RWPE2 (cell line): Measurements from ENCODE around the gene SUCLG2.
A peak's percentile ranks its signal among the peaks of the same experiment; 100 is the strongest.

Experiments used
- ATAC-seq: fragments of 200-7000 bp; cut with Tn5 transposase; 3 replicates; pipeline ENCODE4 v1.9.1; 2021; ENCODE audit warnings: low read depth
- DNase-seq: peaks from one replicate; pipeline ENCODE4 v3.0.0-alpha.2; 2020; ENCODE audit warnings: low spot score
- H3K27ac ChIP-seq: fragments of 450-650 bp; 2 replicates; pipeline ENCODE4 v1.5.1; 2017; ENCODE audit warnings: mild to moderate bottlenecking; ENCODE audit not compliant: poor library complexity, severe bottlenecking
- H3K27me3 ChIP-seq: fragments of 250-450 bp; sonication (Bioruptor Pico); 2 replicates; pipeline ENCODE4 v1.5.1; 2021; ENCODE audit warnings: mild to moderate bottlenecking, moderate library complexity; ENCODE audit not compliant: insufficient read depth, poor library complexity, severe bottlenecking
- H3K36me3 ChIP-seq: fragments of 250-450 bp; sonication (Bioruptor Pico); 2 replicates; pipeline ENCODE4 v1.5.1; 2020; ENCODE audit warnings: low read depth, mild to moderate bottlenecking, moderate library complexity
- H3K4me1 ChIP-seq: fragments of 250-450 bp; sonication (Bioruptor Pico); 2 replicates; pipeline ENCODE4 v1.5.1; 2021; ENCODE audit warnings: mild to moderate bottlenecking, moderate library complexity; ENCODE audit not compliant: insufficient read depth, poor library complexity, severe bottlenecking
- H3K4me3 ChIP-seq: fragments of 250-450 bp; sonication (Bioruptor Pico); 2 replicates; pipeline ENCODE4 v1.5.1; 2021; ENCODE audit warnings: mild to moderate bottlenecking, moderate library complexity; ENCODE audit not compliant: severe bottlenecking
- H3K9me3 ChIP-seq: fragments of 250-450 bp; sonication (Bioruptor Pico); 2 replicates; pipeline ENCODE4 v1.5.1; 2021; ENCODE audit warnings: mild to moderate bottlenecking, moderate library complexity; ENCODE audit not compliant: severe bottlenecking
- TF ChIP-seq, protein P1 (sequence below): fragments of 450-650 bp; IDR thresholded peaks from one replicate; pipeline ENCODE4 v1.5.1; 2017; ENCODE audit warnings: mild to moderate bottlenecking, moderate library complexity; ENCODE audit not compliant: poor library complexity, severe bottlenecking

The SUCLG2 gene

DNA sequence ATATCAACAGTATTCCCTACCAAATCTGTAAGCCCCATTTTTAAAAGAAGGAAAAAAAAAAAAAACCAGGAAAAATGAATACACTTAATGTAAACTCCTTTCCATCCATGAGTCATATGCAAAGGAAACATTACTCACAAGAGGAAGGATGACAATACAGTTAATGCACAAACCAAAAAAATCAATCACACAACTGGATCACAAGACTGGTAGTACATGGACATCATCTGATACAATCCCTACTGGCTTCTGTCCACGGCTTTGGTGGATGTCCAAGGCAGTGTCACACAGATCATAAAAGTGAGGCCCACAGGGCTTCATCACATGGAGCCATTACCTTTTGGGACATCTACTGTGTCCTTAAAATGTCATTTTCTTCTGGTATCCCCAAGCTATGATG, 44.0 kb downstream of the SUCLG2 start:
- no peak overlapping the region for H3K27ac ChIP-seq
- TF ChIP-seq, protein P1, sequence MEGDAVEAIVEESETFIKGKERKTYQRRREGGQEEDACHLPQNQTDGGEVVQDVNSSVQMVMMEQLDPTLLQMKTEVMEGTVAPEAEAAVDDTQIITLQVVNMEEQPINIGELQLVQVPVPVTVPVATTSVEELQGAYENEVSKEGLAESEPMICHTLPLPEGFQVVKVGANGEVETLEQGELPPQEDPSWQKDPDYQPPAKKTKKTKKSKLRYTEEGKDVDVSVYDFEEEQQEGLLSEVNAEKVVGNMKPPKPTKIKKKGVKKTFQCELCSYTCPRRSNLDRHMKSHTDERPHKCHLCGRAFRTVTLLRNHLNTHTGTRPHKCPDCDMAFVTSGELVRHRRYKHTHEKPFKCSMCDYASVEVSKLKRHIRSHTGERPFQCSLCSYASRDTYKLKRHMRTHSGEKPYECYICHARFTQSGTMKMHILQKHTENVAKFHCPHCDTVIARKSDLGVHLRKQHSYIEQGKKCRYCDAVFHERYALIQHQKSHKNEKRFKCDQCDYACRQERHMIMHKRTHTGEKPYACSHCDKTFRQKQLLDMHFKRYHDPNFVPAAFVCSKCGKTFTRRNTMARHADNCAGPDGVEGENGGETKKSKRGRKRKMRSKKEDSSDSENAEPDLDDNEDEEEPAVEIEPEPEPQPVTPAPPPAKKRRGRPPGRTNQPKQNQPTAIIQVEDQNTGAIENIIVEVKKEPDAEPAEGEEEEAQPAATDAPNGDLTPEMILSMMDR: no peak
- no peaks in the 10 kb centered on the region for H3K27me3 ChIP-seq
- DNase-seq: no peak
- H3K4me3 ChIP-seq: no peak overlapping the region
- no peaks in the 10 kb centered on the region for H3K4me1 ChIP-seq
- peaks cover 39% of the 10 kb centered on the region for H3K36me3 ChIP-seq
- ATAC-seq: no peak
- H3K9me3 ChIP-seq: no peaks in the 10 kb centered on the region

DNA sequence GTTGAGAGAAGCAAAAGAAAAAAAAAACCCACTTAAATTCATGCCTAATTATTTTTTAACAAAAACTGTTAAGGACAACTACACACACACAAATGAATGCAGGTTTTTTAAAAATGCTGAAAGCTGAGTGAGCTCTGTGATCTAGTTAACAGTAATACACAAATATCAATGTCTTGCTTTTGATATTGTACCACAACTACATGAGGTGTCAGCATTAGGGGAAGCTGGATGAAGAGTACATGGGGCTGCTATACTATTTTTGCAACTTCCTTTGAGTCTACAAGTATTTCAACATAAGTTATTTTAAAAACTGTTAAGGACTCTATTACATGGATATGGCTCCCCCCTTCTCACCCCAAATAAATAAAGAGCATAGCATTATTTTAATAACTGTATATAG, 44.7 kb downstream of the SUCLG2 start:
- Histone ChIP-seq H3K27ac (no peak overlapping the region), H3K36me3 (peaks cover 44% of the 10 kb centered on the region), H3K4me1 (no peaks in the 10 kb centered on the region), H3K9me3 (no peaks in the 10 kb centered on the region), H3K27me3 (no peaks in the 10 kb centered on the region), H3K4me3 (no peak overlapping the region)
- TF ChIP-seq, protein P1: no peak
- DNase-seq: no peak
- ATAC-seq: no peak

DNA sequence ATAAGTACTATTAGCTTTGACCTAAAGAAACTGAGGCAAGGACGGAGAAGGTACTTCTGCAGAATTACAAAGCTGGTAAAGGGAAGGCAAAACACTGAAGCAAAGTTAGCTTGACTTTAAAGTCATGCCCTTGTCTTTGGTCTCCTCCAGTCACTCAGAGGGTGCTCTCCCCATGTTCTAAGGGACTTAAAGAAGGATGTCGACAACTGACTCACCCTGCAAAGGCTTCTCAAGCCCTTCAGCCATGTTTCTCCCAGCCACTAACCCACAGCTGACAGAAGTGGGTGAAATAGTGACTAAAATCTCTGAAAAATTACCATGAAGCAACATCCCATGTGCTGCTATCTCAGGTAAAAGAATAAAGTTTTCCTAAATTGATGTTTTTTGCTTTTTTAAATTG, 46.4 kb downstream of the SUCLG2 start:
- H3K9me3 ChIP-seq: no peaks in the 10 kb centered on the region
- ATAC-seq (no peak), DNase-seq (no peak)
- TF ChIP-seq, protein P1: no peak
- no peaks in the 10 kb centered on the region for H3K4me1 ChIP-seq
- H3K27ac ChIP-seq: no peak overlapping the region
- peaks cover 53% of the 10 kb centered on the region for H3K36me3 ChIP-seq
- H3K4me3 ChIP-seq: no peak overlapping the region
- no peaks in the 10 kb centered on the region for H3K27me3 ChIP-seq

DNA sequence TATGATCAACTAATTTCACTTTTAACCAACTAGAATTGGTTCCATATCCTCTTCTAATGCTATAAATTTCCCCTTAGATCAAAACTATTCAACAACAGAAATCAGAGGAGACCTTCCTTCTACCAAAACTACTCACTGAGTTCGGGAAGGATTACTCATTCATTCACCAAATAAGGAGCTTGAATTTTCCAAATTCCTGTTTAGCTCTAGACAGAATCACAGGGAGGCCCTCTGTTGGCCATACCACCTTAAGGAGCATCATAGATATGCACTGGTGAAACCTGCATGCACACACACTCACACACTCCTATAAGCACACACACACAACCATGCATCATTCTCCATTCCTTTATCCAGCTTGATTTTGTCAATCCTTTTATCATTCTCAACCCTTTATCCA, 49.0 kb downstream of the SUCLG2 start:
- H3K4me3 ChIP-seq: no peak overlapping the region
- DNase-seq (no peak), ATAC-seq (peak; percentile 83)
- no peaks in the 10 kb centered on the region for H3K4me1 ChIP-seq
- TF ChIP-seq, protein P1: peak; percentile 28
- peaks cover 46% of the 10 kb centered on the region for H3K36me3 ChIP-seq
- no peak overlapping the region for H3K27ac ChIP-seq
- no peaks in the 10 kb centered on the region for H3K27me3 ChIP-seq
- no peaks in the 10 kb centered on the region for H3K9me3 ChIP-seq

DNA sequence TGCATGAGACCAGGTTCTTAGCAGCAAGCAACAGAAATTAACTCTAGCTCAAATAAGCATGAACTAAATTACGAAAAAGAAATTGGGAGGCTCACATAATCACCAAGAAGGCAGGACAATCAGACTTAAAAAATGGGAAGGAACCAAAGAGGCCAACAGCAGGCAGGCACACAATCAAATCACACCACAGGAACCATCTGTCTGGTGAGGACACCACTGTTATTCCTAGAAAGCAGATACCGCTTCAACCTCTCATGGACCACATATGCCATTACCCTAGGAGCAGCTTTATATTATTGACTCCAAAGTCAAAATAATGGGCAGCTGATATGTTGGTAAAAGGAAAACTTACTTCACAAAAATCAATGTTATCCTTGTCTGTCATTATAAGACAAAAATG, 51.6 kb downstream of the SUCLG2 start:
- no peak for DNase-seq
- Histone ChIP-seq H3K4me3 (no peak overlapping the region), H3K9me3 (no peaks in the 10 kb centered on the region), H3K4me1 (no peaks in the 10 kb centered on the region), H3K27ac (no peak overlapping the region), H3K27me3 (no peaks in the 10 kb centered on the region), H3K36me3 (peaks cover 34% of the 10 kb centered on the region)
- TF ChIP-seq, protein P1: no peak
- no peak for ATAC-seq
